CD4-positive, alpha-beta T cell treated with Interleukin-6 at 100 ng/mL for 8 hours (primary cell): Measurements from ENCODE around the gene HOXD8.

Experiments
- DNase-seq: peaks from one replicate; pipeline ENCODE4 v3.0.0-alpha.2; 2020; ENCODE audit warnings: mixed read lengths, low spot score

HOXD8 gene

DNA sequence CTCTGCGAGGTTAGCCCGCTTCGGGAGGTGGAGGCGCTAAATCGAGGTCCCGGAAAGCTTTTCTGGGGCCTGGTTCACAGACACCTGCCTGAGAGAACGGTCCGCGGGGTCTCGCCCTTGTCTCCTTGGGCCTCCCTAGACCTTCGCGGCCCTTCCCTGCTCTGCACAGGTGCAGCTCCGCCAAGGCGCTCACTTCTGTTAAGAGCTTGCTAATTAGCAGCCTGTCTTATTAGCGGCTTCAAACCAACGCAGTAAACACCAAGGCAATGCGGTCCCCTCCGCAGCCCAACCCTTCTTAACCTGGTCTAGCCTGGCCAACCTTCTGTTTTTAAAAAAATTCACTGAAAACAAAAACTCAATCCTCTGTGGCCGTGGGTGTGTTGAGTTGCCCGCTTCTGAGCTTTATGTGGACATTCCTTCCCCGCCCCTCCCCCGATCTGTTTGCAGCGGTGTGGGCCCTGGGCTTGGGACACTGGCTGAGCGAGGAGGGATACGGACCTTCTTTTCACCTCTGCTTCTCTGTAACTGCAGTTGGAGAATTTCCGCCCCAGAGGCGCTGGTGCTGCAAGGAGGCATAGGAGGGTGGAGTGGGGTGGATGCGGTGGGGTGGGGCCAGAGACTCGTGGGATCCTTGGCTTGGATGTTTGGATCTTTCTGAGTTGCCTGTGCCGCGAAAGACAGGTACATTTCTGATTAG is 18.4 kb downstream of the HOXD8 start:
- no peak for DNase-seq

DNA sequence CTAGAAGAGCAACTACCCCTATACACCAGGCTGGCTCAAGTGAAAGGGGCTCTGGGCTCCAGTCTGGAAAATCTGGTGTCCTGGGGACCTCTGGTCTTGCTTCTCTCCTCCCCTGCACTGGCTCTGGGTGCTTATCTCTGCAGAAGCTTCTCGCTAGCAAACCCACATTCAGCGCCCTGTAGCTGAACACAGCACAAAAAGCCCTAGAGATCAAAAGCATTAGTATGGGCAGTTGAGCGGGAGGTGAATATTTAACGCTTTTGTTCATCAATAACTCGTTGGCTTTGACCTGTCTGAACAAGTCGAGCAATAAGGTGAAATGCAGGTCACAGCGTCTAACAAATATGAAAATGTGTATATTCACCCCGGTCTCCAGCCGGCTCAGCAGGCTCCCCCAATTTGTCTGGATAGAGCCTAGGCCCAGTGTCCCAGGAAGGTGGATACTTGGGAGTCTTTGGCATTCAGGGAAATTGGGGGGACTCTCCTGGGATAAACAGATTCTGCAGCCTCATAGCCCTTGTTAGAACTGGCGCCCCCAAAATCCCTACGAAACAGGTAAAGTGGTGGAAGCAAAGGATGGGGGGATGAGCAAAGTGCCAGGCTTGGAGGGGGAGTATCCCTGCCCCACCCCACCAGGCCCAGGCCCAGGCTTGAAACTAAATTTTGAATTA is 19.4 kb downstream of the HOXD8 start:
- no peak for DNase-seq

DNA sequence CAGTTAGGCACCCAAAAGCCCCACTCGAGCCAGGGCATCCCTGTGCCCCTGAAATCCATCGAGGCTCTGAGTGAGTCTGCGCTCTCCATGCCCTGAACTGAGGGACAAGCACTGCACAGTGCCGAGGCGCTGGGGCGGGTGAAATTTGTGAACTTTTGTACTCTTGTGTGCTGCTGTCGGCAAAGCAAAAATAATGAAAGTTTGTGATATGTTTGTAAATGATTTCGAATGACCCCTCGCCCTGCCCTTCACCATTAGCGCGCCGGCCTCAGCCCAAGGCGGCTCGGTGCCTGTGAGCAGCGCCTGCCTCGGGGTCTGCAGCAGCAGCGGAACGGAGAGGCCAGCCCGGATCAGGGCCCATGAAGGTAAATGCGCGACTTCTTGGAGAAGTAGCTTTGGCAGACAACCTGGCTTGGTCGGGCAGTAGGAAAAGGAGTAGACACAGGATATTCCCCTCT is 20.0 kb downstream of the HOXD8 start:
- no peak for DNase-seq

DNA sequence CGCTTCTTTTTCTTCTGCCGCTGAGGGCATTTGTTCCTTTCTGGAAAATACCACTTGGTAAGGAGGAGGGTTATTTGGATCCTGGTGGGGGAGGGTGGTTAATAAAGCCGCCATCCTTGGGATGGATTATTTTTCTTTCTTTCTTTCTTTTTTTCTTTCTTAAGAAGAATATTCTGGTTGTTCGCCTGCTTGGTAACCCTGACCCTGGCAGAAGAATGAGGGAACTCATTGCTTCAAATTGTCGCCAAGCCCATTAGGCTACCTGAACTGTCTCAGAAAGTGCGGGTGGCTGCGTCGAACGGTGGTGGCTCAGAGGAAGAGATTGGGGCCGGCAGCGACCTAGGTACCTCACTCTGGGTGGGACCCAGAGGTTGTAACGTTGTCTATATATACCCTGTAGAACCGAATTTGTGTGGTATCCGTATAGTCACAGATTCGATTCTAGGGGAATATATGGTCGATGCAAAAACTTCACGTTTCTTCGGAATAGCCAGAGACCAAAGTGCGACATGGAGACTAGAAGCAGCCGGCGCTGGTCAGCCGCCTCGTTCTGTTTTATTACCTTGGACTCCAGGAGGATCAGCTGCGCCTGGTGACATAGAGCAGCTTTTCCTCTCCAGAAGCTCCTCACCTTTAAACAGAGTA is 20.6 kb downstream of the HOXD8 start:
- no peak for DNase-seq

- no peak for DNase-seq
These were observed 21.3 kb downstream of the HOXD8 start for GRCh38 chr2:176150584-176151441.

GRCh38 chr2:176151442-176152287 is 22.2 kb downstream of the HOXD8 start, which contains the start of gene HOXD4:
Gene HOXD4 (plus strand): TSS chr2:176151550. CDS start chr2:176151634, 84 bp downstream.
- no peak for DNase-seq

DNA sequence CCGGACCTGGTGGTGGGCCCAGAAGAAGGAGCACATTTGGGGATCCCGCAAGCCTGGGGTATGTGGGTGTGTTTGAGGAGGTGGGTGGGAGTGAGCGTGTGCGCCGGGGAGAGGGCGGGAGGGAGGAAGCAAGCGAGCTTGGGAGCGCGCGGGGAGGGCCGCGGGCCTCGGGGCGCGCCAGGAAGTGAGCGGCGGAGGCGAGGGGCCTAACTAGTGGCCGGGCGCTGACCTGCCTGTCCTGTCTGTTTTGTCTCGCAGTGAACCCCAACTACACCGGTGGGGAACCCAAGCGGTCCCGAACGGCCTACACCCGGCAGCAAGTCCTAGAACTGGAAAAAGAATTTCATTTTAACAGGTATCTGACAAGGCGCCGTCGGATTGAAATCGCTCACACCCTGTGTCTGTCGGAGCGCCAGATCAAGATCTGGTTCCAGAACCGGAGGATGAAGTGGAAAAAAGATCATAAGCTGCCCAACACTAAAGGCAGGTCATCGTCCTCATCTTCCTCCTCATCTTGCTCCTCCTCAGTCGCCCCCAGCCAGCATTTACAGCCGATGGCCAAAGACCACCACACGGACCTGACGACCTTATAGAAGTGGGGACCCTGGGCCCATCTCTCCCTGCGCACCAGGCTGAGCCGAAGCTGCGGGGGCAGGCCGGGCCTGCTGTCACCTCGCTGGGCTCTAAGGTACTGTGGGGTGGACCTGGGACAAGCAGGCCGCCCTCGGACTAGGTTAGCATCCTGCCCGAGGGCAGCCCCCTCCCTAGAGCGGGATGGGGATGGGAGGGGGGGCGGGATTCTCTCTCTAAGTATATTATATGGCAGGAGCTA is 23.1 kb downstream of the HOXD8 start:
- DNase-seq: no peak

DNA sequence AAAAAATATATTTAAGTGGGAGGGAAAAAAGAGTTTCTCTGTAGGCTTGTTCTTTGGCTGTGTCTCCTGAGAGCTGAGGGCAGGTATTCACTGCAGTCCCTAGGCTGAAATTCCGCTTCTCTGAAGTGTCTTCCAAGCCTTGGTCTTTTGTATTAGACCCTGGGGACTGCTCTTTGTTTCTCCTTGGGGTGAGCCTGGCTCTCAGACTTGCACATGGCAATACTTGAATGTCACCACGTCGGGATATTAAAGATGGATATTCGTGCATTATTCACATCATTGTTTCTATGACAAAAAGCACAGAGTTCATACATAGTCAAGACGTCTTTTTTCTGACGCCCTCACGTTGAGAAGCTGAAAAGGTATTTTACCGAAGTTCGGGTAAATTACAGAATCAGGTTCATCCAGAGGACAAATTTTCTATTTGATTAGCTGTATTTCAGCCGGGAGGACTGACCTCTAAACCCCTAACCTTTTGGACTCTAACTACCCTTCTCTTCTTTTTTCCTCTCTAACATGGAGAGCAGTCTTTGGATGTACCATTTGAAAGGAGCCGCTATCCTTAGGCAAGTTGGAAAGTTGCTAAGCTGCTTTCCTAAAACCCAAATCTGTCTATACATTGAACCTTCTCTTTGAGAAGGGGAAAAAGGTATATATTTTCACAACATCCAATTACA is 25.2 kb downstream of the HOXD8 start:
- DNase-seq: no peak

DNA sequence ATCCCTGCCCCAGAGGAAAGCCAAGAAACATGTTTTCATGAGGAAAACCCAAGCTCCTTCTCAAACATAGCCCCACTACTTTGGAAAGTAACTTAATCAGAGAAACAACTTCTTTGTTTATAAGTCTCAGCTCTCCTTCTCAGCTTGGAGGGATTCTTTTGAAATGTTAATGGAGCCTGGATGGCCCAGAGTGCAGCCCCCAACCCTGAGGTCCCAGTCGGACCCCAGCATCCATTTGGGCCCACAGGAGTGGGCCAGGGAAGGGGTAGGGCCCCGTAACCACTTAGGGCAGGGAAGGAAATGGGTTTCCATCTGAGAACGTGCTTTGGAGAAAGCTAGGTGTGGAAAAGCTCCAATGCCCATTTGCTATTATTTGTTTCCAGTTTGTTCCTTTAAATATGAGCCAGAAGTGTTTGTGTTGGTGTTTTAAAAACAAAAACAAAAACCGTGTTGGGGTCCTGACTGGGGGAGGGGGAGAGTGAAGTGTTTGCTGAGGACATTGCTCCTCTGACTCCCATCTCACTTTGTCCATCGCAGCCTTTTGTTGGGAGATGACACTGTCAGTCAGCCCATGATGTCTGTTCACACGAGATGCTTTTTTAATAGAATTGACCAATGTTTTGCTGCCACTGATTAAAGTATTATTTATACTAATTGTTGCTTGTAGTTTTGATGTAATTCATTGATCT is 26.0 kb downstream of the HOXD8 start:
- DNase-seq: no peak

DNA sequence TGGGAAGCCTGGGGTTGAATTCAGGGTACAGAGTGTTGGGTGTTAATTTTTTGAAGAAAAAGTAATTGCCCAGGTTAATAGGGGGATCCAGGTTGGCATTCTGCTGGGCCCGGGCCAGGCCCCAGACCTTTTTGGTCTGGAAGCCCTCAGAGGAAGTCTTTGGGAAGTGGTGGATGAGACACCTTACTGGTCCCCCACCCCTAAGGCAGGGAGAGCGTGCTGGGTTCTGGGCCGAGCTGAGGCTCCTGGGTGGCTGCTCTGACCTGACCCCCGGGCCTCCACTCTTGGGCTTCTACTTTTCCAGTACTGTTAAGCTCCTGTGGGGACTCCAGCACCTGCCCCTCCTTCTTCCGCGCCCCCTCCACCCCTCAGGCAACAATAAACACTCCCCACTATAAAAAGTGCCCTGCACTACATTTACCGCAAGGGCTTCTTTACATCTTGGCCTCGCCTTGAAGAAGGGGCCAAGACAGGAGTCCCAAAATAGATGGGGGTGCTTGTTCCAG is 26.8 kb downstream of the HOXD8 start:
- no peak for DNase-seq

DNA sequence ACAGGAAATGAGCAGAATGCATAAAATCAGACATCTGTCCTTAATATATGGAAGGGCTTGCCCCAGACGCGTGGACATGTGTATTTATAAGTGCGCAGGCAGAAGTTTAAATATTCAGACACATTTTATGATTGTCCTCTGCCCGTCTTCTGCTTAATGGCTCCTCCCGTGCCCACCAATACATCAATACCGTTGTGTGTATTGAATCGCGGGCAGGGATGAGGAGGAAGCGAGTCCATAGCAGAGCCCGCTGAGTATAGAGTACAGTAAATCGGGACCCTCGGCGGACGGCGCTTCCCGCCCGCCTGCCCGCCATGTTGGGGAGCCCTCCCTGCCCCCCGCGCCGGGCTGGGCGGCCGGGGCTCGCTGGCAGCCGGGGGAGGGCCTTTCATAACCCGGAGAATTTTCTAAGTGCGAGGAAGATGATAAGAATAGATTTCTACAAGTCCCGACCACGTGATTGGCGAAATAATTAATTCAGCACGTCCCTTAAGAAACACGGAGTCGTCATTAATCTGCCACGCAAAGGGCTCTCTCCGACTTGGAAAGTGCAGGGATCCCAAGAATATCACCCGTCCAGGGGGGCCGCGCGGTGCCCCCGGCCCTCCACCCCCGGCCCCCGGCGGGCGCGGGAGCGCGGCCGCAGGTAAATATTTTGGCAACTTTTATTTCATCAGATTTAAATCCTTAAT is 27.4 kb downstream of the HOXD8 start, which contains the start of gene HOXD3:
HOXD3 (plus strand) TSS at position 501 of the 692 bp plus-strand sequence. CDS start 11,808 bp downstream, outside the sequence.
- no peak for DNase-seq

- DNase-seq: no peak
These were observed 28.1 kb downstream of the HOXD8 start for GRCh38 chr2:176157499-176158185.

DNA sequence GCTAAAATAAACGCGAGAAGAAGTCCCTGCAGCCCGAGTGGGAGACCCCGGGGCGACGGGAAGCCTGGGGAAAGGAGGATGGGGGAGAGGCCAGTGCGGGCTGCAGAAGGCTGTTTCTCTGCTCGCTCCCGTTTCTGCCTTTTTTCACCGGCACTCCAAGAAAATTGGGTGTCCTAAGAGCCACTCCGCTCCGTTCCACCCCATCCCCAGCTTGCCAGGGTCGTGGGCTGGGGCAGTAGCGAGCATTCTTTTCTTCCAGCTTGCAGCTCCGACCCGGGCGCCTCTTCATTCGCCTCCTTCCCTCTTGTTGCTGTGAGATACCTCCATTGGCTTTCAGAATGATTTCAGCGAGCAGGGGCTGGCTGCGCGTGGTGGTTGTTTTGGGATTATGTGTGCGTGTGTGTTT is 28.7 kb downstream of the HOXD8 start:
- no peak for DNase-seq

- DNase-seq: no peak
These were observed 29.6 kb downstream of the HOXD8 start for GRCh38 chr2:176158855-176159662.

DNA sequence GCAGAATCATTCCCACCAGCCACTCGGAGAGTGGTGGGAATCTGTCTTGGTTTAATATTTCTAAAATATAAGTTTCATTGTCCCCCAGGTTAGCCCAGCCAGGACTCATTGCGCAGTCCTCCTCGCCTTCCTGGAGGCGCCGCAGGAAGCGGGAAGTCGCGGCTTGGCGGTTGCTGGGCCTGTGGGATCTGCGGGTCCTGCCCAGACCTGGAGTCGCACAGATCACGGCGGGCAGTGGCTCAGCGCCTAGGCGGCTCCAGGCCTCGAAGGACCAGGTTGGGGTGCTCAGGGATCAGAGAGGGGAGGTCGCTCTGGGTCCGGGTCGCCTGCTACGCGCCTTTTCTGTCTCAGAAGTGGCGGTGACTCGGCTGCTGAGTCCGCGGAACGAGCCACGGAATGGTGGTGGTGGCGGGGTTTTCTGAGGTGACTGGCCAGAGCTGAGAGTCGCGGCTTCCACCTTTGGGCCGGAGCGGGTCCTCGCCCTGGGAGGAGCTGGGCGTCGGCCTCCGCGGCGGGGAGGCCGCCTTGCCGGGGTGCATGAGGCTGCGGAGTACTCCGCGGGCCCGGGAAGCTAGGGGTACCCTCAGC is 30.3 kb downstream of the HOXD8 start:
- no peak for DNase-seq
